Stromal cell of bone marrow (primary cell): ENCODE measurements around the gene PANK3.
"Not testable (repeated sequence)": the region's sequence is repeated elsewhere in the genome, so short reads cannot be mapped to it uniquely, and the experiment has no call there.

Experiments
- DNase-seq: peaks from one replicate; pipeline ENCODE4 v3.0.0-alpha.2; 2012; ENCODE audit warnings: low read depth

PANK3 gene

DNA sequence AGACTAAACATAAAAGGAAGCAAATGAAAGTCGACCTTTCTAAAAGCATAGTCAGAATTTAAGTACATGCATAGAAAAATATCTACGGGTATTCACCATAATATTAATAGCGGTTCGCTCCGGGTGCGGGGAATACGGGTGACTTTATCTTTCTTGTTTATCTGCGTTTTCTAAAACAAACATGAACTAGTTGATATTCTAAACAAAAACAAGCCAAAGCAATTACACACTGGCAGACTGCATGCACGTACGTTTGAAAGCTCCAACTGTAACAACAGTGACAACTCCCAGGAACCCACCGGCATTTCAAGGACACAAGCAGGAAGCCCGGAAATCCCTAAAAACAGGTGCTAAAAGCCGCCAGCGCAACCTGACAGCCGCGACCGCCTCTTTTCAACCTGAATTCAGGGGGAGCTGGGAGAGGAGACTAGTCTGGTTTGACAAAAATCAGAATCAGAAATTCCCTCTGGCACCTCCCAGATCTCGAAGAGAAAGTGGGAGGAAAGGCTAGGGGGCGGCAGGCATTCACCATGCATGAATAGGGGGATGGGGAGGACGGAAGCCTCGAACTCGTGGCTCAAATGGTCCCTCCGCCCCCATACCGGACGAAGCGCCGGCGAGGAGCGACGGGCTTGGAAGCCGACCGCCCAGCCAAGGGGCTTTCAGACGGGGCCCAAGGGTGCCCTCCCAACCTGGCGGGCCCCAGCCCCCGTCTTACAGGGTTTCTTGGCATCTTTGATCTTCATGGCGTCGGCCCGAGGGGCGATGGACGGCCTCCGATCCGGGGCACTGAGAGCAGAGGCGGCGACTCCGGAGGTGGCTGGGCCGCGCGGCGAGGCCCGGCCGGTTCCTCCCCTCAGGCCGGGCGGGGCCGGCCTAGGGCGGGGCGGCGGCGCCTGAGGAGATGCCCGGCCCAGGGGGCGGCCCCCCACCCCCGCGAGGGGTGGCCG is at the start of gene PANK3:
Gene PANK3, minus strand, starts transcription at position 831 of the 950 bp plus-strand sequence. Its CDS starts 85 bp downstream, at position 746.
- DNase-seq: peak; percentile 26

DNA sequence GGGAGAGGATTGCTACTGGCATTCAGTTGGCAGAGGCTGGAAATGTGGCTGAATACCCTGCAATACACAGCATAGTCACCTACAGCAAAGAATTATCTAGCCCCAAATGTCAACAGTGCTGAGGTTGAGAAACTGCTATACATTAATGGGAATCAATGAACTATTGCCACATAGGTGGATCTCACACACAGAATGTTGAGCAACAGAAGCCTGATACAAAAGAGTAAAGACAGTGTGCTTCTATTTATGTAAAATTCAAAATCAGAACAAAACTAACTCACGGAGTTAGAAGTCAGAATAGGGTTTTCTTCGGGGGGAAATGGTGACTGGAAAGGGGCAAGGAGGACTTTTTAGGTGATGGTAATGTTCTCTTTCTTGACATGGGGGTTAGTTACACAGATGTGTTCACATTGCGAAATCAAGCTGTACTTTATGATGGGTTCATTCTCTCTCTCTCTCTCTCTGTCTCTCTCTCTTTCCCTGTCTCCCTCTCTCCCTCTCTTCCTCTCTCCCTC is 45.7 kb upstream of the PANK3 start:
- DNase-seq: no peak

DNA sequence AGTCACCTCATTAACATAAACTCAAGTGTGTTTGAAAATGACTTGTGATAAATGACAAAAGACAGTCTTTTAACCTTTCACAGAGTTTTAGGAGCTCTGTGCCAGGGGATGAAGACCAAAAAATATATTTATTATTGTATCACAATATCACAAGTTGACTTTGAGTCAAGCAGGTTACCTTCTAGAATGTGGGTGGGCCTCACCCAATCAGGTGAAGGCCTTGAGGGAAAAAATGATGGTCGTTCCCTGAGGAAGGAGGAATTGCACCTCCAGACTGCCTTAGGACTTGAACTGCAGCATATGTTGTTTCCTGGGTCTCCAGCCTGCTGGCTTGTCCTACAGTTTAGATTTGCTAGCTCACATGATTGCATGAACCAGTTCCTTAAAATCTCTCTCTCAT is 41.6 kb upstream of the PANK3 start:
- no peak for DNase-seq

DNA sequence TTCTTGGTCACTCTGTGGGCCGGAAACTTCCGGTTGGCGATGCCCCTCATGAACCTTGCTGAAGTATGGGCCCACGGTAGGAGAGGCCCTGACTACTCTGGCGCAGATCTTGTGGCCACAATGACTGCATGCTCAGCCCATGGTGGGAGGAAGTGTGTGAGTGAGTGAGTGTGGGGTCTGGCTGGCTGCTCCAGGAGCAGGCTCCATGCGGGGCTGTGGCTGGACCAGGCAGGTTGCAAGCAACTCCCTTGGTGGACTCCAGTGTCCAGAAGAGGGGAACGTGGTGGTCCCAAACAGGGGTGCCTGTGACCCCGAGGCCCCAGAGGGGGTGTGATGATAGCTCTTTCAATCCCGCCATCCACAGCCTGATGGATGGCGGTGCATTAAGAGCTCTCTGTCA is 35.5 kb upstream of the PANK3 start:
- no peak for DNase-seq

DNA sequence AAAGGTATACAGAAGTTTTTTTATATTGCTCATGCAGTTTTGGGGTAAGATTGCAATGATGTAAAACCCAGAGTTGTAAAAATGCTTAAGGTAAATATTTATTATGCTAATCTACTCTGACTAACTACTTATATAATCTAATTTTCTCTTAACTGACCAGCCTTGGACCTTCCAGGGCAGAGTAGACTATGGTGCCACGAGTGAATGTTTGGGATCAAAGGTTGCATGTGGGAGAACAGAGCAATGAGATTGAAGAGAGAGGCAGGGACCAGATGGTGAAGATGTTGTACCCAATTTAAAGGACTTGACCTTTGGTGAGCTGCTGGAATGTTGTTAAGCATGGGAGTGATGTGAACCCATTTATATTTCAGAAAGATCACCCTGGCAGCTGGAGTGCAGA is 34.8 kb upstream of the PANK3 start:
- DNase-seq: no peak

DNA sequence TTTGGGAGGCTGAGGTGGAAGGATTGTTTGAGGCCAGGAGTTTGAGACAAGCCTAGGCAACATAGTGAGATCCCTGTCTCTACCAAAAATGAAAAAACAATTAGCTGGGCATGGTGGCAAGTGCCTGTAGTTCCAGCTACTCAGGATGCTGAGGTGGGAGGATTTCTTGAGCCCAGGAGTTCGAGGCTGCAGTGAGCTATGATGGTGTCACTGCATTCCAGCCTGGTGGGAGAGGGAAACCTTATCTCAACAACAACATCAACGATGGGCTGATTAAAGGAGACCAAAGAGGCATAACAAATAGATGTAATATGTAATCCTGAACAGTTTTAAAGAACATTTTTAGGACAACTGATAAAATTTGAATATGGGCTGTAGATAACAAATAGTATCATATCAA is 34.2 kb upstream of the PANK3 start:
- no peak for DNase-seq

DNA sequence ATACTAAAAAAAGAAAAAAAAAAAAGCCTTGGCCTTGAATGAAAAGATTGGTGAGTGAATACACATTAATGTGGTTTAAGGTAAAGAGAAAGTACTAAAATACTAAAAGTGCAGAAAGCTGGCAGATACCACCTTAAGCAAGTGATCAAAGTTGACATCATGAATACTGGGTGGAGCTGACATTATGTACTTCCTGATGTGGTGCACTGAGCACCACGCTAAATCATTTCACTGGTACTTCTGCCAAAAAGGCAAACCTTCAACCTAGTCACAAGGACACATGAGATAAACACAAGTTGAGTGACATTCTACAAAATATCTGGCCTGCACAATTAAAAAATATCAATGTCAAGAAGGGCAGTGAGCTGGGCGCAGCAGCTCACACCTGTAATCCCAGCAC is 33.8 kb upstream of the PANK3 start:
- no peak for DNase-seq

DNA sequence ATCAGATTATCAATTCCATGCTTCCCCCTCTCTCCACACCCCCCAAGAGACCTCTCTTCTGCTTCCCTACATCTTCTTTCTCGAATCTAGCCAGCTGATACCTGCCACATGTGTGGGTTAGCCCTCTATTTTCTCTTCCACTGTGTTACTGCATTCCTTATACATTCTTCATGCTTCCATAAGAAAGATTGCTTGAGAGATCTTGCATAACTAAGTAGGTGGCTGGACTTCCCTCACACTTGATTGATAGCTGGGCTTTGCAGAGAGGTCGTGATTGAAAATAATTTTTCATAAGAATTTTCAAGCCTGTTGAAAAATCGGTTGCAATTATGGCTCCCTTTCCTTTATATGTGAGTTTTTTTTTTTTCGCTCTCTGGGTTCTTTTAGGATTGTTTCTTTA is 33.0 kb upstream of the PANK3 start:
- no peak for DNase-seq

DNA sequence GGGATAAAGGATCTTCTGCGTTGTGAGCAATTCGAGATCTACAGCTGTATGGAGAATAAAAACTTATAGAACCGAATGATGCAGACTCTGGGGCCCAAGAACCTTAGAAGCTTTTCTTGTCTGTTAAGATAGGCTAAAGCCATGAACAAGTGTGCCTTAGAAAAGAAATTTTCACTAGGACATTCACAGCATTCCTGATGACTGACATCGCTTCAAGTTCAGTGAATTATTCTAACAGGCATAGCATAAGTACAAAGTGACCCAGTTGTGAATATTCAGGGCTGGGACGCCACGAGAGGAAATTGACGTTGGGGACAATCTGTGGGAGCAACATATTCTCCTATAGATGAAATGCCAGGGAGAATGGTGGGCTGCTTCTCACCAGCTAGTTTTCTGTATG is 32.0 kb upstream of the PANK3 start:
- no peak for DNase-seq

DNA sequence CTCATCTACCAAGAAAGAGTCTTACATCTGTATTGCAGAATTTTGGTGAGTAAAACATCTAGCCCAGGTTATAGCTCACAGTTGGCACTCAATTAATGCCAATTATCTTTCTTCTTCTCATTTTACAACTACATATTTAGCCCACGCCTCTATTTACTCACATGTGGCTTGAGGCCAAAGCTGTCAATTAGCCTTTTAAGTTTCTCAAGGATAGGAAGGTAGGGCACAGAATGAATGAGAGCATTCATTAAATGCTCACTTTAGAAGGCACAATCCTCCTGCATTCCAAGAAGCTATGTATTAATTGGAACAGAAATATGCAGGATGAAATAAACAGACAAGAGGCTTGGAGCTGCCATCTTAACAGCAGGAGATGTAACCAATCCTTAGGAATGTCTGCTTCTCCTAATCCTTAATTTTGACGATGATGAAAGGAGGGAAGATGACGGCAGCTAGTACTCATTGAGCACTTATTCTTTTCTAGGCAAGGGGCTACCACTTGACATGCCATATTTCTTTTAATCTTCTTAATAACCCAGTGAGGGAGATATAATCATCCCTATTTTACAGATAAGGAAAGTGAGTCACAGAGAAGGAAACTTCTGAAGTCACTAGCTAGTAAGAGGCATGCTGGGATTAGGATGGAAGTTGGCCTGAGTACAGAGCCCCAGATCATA is 30.8 kb upstream of the PANK3 start:
- no peak for DNase-seq

DNA sequence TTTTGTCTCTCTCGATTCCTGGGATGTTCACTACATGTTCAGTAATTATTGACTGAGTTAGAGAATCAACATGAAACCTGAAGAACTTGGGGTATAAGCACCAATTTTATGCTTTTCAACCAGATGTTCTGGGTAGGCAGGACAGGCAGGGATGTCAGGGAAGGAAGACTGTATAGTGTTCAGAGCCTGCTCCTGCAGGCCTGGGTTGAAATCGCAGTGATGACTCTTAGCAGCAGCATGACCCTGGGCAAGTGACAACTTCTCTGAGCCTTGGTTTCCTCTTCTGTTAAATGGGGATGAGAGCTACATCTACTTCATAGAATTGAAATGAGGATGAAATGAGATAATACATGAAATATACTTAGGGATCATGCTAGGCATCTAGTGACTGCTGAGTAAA is 29.7 kb upstream of the PANK3 start:
- no peak for DNase-seq

DNA sequence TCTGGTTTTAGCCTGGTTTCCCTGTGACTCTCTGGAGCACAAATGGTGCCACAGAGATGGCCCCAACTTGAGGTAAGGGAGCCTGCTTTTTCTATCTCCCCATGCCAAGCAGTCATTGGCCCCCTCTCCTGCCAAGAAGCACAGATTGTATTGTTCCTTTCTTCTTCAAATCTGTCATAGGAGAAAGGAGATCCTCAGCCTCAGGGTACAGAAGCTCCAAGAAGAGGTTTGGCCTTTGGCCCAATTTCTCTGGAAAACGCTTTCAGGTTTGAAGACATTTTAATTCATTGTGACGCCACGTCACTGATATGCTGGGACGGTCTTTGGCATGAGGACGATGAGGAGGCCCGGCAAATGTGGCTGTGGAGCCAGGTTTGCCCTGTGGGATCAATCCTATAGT is 29.2 kb upstream of the PANK3 start:
- DNase-seq: no peak

DNA sequence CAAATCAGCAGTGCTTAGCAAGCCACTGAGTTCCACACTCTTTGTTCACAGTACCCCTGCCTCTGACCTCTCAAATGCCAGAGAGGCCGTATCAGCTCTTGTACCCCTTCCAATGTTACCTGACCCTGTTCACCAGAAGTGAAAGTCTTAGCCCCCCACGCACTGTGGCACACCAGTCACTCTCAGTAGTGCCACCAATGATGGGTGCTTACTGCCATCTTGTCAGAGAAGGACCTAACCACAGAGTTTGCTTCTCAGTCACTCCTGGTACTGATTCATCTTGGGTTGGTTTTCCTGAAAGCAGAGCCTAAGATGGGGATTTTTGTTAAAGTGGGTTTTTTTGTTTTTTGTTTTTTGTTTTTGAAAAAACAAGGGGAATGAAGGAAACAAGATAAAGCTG is 28.8 kb upstream of the PANK3 start:
- DNase-seq: no peak

DNA sequence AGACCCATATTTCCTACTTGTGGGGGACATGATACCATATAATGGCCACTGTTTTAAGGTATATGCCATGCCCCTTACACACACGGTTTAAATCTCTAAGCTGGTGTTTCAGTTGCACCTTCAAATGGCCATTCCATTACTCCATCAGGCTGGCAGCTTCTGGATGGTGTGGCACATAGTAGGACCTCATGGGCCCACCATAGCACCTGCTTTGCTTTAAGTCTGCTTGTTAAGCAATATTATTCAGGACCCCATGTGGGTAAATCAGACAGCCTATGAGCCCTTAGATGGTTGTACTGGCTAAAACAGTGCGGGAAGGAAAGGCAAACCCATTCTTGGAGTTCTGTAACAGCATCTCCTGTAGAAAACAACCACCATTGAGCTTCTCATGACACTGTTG is 27.4 kb upstream of the PANK3 start:
- no peak for DNase-seq

DNA sequence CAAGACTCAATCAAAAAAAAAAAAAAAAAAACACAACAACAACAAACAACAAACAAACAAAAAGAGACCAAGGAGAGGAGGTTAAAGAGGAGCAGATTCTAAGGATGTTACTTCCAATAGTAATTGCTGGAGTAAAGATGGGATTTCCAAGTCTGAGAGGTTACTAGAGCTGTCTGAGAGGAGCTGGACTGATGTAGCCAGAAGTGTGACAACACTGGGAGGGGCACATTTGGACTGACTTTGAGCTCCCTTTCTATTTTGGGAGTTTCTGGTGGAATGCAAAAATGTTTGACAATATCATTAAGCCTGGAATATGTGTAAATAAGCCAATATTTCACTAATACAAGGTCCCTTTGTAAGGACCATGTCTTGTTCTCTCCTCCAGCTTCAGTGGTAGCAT is 25.3 kb upstream of the PANK3 start:
- no peak for DNase-seq

DNA sequence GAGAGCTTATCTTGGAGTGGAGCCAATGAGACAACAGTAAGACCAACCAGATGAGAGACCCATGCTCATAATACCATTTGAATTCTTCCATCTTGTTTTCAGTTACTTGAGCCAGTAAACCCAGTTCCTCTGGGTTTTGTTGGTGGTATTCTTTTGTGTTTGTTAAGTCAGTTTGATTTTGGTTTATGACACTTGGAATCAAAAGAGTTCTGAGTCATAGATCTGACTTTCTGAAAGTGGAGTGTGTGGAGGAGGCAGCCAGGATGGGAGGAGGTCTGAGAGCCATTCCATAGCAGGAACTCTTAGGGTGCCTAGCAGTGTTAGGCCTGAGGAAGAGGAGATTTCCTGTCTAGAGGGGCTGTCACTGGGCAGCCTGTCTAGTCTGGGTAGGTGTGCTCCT is 24.6 kb upstream of the PANK3 start:
- DNase-seq: peak; percentile 74

DNA sequence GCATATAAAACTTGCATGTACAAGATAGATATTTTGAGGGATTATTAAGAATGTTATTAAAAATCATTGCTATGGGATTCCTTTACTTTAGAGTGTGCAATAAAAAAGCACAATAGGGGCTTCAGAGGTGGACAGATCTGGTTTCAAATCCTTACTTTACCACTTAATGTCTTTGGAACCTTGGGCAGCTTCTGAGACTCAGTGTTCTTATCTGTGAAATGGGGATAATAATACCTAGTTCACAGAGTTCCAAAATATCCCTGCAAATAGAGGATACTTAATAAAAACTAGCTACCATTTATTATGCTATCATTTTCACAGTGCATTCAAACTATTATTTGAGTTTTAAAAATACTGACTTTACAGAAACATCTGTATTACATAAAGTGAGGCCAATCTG is 23.3 kb upstream of the PANK3 start:
- DNase-seq: no peak

DNA sequence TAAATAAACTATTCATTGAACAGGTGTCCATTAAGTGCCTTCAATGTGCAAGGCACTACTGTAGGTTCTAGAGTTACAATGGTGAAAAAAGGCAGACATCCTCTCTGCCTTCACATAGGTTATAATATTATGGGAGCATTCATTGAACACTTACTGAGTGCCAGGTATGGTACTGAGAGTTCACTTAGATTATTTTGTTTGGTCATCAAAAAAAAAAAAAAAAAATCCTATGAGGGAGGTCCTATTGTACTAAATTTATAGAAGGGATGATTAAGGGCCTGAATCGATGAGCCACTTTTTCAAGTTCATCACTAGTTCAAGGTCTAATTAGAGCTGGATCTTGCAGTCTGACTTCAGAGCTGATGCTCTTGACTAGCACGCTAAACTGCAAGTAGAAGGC is 22.8 kb upstream of the PANK3 start:
- no peak for DNase-seq

DNA sequence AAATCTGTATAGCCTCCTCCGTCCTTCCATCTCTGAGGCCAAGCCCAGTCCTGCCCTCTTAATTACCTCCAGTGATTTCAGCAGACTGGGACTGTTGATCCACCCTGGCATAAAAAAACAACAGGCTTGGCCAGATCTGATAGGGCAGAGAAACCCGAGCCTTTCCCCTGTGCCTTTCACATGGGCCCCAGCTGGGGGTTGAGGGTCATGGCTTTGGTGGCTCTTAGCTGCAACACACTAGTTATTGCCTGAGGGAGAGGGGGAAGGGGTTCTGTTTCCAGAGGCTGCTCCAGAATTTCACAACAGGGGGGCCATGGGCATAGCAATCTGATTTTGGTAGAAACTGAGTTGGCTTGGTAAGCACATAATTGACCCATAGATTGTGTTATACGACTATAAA is 21.2 kb upstream of the PANK3 start:
- DNase-seq: no peak

DNA sequence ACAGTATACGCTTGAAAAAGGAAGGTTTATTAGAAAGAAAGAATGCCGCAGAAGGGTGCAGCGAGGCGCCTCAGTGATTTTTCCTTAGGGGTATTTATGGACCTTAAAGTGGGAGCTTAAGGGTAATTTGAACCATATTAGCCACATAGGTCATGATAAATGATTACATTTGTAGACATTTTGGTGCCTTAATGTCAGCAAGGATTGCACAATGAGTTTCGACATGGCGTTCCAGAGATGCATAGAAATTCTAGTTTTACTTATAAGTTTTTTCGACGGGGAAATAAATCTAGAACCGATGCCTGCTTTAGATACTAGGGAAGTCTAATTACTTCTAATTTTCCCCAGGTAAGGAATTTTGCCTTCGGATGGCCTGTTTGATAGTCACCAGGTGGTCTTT is 20.7 kb upstream of the PANK3 start:
- no peak for DNase-seq

DNA sequence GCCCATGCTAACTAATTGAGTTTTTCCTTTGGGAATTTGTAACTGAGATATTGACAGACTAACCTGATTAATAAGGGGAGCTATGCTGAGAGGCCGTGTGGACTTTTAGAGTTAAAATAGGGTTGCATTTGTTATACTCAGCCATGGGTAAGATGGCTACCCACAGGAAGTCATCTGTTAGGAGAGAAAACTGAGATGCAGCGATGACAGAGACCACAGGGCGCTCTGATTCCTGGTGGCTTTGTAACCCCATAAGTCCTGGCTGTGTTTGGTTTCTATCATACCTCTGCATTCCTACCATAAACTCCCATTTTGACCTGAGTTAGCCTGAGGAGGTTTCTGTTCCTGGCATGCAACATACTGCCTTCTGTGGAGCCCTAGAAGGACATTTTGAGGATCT is 19.5 kb upstream of the PANK3 start:
- no peak for DNase-seq

DNA sequence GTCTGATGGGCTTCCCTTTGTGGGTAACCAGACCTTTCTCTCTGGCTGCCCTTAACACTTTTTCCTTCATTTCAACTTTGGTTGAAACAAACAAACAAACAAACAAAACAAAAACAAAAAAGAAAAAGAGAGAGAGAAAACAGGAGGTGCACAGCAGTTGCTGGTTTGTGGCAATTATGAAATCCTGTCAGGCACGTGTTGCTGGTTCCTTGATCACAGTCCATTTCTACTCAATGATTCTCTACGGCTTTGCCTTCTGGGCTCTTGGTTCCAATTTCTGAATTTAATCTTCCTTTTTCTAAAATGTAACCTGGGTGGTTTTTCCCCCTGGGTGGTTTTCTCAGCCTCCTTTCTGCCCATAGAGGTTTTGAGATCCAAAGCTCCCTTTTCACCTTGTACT is 17.8 kb upstream of the PANK3 start:
- no peak for DNase-seq

DNA sequence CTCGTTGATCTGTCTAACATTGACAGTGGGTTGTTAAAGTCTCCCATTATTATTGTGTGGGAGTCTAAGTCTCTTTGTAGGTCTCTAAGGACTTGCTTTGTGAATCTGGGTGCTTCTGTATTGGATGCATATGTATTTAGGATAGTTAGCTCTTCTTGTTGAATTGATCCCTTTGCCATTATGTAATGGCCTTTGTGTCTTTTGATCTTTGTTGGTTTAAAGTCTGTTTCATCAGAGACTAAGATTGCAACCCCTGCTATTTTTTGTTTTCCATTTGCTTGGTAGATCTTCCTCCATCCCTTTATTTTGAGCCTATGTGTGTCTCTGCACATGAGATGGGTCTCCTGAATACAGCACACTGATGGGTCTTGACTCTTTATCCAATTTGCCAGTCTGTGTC is 17.0 kb upstream of the PANK3 start:
- DNase-seq: not testable (repeated sequence)

DNA sequence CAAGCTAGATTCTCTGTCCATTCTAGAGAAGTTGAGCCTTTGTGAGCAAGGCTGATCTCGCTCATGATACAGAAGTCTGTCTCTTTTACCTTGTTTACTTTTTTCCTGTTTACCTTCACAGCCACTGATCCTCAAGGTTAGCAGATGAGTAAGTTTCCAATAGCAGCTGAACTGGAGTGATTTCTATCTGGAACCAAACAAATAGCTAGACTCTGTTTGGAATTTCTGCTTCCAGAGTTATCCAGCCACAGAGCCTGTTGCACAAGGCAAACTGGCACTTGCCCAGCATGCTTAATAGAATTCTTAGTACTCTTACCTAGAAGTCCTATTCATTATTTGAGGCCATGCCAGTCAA is 12.8 kb upstream of the PANK3 start:
- DNase-seq: no peak
